Occipital lobe (tissue), 2 donors: ENCODE data around the gene ITGB7. TPM values are rescaled to one million over a fixed set of nuclear protein-coding genes. Genes with fewer than 3 reads are reported as not detected.

ENCODE experiments used
- DNase-seq: peaks from one replicate; lab custom pipeline; 2025; lab: John Stamatoyannopoulos, UW
- total RNA-seq: library from RNA; depleted of rRNA; stranded (reverse); fragments of >200 nt; gene quantifications from one replicate; pipeline ENCODE4 v1.2.3, GENCODE V29; 2014

ITGB7 gene
- total RNA-seq, 1 donor from 2014 or later, result not detected

- DNase-seq, result no peak
Observed at GRCh38 chr12:53199700-53200099, 7.4 kb downstream of the ITGB7 start.

- no peak for DNase-seq
Observed at GRCh38 chr12:53198486-53199110, 8.5 kb downstream of the ITGB7 start.

GRCh38 chr12:53197011-53197640 lies 9.9 kb downstream of the ITGB7 start:
- DNase-seq, result no peak

DNA sequence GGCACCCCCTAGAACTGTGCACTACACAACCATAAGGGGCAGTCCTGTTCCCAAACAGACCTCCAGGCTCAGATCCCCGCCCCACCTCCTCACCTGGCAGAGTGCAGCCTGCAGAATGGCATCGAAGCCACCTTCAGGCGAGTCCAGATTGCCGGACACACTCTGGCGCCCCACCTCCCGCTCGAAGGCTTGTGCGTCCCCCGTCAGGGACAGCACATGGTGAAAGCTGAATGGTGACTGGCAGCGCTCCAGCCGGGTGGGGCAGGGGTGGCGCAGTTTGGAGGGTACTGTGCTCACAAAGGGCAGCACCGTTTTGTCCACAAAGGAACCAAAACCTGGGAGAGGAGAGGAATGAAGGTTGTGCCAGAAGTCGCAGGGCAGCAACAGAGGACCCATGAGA lies 10.6 kb downstream of the ITGB7 start:
- DNase-seq, result no peak

GRCh38 chr12:53195516-53196420 lies 11.3 kb downstream of the ITGB7 start:
- no peak for DNase-seq

DNA sequence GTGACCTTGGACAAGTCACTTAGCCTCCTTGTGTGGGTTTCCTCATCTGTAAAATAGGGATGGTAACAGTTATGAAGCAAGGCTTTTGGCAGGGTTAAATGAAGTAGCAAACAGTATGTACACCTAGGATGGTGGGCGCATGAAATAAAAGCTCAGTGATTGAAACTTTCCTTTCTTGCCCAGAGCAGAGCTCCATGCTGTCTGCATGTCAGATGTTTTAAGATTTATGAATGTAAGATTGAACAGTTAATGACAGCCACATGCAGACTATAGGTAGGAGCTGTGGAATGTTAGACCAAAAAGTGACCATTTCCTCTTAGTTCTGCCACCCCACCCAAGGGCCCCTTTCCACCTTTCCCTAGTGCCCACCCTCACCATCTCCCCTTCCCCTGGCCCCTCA lies 12.1 kb downstream of the ITGB7 start:
- no peak for DNase-seq

GRCh38 chr12:53193985-53194716 lies 12.9 kb downstream of the ITGB7 start:
- DNase-seq, result no peak

DNA sequence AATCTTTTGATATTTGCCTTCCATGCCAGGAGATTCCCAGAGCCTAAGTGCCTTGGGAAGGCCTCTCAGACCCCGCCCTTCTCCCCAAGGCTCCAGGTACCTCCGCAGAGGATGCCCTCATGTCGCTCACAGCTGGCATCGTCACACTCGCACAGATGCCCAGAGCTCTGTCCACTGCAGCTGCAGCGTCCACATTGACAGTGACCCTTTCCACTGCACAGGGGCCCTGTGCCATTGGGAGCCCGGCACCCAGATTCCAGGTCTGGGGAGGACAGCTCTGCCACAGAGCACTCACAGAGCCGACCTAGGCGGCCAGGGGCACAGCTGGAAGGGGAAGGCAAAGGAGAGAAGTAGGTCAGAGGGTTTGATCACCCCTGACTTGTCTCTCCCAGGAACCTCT lies 14.0 kb downstream of the ITGB7 start:
- DNase-seq, result no peak

DNA sequence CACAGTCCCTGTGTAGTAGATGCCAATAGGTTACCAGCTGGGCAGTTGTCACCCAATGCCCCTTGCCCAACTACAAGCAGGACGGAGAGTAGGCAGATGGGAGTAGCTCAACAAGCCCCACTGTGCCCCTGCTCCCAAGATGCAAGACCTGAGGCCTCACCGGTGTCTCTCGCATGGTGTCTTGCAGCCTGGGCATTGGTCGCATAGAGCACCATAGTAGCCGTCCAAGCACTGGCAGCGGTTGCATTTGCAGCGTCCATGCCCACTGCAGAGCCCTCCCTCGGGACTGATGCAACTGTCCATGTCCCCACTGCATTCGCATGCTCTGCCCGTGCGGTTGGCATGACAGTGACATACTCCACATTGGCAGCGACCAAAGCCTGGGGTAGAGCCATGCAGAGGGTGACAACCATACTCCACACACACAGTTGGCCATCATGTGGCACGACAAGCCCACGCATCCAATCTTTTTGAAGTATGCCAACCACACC lies 14.5 kb downstream of the ITGB7 start:
- DNase-seq, result no peak

DNA sequence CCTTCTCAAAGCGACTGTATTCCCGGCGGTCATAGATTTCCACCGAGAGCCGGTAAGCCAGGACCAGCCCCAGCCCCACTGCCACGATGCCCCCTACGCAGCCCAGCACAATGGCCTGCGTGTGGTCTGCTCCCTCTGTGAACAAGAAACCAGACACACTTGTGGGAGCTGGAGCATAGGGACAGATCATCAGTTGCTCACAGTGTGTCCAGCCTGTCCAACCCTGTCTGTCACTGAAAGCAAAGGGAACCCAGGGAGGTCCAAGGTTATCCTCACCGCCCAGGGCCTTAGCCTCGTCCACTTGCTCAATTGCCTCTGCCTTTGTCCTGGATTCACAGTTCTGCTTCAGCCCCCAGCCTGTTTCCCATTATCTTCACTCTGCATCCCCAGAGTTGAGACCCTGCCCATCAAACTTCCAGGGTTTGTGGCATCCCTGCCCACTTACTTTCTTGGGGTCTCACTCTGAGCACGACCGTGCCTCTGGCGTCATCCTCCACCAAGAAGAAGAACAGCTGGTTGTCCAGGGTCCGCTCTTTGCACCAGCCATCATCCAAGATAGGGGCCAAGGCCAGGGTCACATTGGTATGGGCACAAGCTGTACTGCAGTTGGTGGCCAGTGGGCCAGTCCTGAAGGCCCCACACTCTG lies 15.0 kb downstream of the ITGB7 start:
- DNase-seq, result no peak

DNA sequence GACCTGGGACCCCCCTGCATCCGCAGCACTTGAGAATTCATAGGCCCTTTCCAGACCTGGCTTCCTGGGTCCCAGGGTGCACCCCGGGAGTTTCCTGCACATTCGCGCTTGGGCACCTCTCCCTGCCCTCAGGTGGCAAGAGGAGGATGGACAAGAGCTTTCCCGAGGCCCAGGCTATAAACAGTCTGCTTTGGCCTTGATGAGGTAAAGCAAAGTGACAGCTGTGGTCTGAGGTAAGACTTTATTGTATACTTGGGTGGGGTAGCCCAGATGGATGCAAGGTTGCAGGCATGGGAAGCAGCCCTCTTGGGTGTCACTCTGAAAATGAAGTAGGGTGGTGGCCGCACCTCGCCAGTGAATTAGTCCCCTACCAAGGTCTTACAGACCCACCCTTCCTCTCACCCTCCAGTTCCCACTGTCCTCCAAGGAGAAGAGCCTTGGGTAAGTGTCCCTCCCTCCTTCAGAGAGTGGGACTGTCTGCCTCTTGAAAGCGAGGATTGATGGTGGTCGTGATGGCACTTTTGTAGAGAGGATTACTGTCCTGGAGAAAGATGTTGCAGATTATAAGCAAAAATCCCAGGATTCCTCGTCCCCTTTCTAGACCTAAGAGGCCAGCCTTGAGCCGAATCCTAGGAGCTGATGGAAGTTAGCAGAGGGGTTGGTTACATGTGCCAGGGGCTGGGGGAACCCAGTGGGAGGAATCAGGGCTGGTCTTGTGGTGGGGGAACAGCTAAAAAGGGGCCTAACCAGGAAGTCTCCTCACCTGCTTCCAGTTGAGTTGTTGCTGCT lies 15.8 kb downstream of the ITGB7 start:
- no peak for DNase-seq

- DNase-seq, result no peak
Observed at GRCh38 chr12:53190108-53190729, 16.8 kb downstream of the ITGB7 start.

DNA sequence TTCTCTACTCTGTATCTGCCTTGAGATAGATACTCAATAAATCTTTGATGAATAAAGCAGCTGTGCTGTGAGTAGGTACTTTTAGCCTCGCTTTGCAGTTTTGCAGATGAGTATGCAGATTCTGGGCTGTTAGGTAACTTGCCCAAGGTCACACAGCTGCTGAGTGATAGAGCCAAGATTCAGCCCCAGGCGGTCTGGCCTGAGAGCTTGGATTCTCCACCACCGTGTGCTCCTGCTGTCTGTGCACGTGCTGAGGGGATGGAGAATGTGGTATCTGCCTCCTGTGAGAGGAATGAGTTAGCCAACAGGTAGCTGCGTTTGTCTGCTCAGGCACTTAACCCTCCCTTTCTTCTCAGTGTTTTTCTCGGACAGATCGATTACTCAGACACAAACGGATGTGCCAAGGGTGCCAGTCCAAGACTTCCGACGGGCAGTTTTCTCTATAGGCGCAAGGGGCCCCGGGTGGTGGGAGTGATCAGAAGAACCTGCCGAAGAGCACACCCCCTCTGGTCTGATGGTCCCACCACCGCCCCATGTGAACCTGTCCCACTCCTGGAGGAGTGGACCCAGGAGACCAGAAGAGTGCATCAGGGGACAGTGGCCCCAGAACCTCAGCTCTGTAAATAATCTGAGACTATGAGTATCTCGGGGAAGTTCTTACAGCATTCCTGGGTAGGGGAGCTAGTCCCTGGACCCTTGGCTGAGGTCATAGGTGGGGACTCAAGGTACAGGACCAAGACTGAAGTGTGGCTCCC lies 19.7 kb downstream of the ITGB7 start:
- DNase-seq, result no peak

DNA sequence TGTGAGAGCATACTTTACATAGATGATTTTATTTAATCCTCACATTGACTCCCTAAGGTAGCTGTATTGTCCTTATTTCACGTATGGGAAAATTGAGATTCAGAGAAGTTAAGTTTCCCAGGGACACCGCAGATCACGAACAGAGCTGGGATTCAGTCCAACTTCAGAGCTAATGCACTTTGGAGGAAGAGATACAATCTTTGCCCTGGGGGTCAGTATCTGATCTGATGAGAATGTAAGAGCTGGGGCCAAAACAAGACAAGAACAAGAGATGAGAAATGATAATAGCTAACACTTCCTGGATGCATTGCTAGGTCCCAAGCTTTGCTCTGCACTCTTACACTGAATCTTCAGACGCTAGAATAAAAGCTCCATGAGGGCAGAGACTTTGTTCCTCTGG lies 20.3 kb downstream of the ITGB7 start:
- no peak for DNase-seq

DNA sequence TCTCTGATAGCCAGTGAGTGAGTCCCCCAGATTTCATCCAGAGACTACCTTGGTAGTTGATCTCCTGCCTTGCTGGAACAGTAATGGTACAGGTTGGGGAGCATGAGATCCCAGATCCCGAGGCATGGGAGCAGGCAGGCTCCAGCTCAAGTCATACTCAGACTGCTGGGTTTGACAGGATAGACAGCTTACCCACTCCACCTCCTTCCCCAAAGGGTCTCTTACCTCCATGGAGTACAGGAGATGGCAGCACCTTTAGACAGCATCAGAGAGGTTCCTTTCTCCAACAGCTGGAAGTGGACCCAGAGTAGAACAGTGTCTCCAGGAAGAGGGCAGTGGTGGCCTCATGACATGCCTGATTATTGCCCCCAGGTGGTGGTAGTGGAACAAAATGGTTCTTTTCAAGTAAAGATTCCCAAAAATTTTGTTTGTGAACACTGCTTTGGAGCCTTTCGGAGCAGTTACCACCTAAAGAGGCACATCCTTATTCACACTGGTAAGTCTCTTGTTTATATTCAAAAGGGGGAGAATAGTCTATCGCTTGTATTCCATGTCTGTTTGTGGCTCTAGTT lies 21.4 kb downstream of the ITGB7 start:
- no peak for DNase-seq

DNA sequence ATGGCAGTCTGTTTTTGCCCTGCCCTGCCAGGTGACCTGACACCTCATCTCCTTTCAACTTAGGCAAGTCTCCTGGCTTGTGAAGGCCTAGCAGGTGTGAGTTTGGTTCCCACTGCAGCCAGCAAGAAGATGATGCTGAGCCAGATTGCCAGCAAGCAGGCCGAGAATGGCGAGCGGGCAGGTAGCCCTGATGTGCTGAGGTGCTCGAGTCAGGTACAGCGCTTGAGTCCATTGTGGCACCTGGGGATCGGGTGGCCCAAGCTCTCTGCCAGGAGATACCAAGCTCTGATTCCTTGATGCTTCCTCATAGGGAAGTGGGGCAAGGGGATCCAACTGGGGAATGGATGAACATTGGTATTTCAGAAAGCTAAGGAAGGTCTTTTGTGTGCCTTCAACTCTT lies 22.2 kb downstream of the ITGB7 start:
- DNase-seq, result no peak

GRCh38 chr12:53182903-53183302 lies 24.1 kb downstream of the ITGB7 start:
- DNase-seq, result no peak

DNA sequence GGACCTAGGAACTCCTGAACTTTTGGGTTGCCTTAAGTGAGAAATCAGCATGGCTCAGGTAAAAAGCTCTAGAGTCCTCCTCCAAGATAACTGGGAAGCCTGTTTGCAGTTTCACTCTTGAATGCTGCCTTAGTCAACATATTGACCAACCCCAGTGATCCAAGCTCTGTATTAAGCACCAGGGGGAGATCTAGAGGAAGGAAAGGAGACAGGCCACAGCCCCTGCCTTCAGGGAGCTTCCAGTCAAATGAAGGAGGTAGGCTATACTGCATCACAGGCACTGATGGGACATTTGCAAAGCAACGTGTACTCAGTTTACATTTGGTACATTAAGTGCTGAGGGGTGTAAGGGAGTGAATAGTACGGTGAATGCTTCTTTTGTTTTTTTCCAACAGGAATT lies 25.1 kb downstream of the ITGB7 start:
- DNase-seq, result no peak
